Psoas muscle (tissue), 8 donors: ENCODE measurements around the gene MED15. TPM values are rescaled to one million over a fixed set of nuclear protein-coding genes. Genes with fewer than 3 reads are reported as not detected.
A peak's percentile ranks its signal among the peaks of the same experiment; 100 is the strongest.

ENCODE experiments used
- ATAC-seq, 4 donors: fragments of 200-7000 bp; cut with Tn5 transposase; one replicate each; pipeline ENCODE4 v1.9.1; 2020; ENCODE audit warnings: moderate library complexity in 3 of 4, mild to moderate bottlenecking in 2 of 4
- DNase-seq, 2 donors: peaks; one replicate each; pipeline ENCODE4 v3.0.0-alpha.2; 2020
- H3K27ac ChIP-seq: fragments of 200-600 bp; one replicate; pipeline ENCODE4 v1.8.0; 2022
- H3K27me3 ChIP-seq, 3 donors: fragments of 200-600 bp in 1 of 3; one replicate each; pipeline versions ENCODE4 v1.6.1 to v1.8.0; 2013 to 2022; ENCODE audit warnings: low read length in 2 of 3, mild to moderate bottlenecking in 2 of 3, moderate library complexity in 1 of 3; ENCODE audit not compliant: insufficient read depth in 3 of 3
- H3K36me3 ChIP-seq, 2 donors: fragments of 200-600 bp in 1 of 2; one replicate each; pipeline versions ENCODE4 v1.6.1 to v1.8.0; 2013 to 2022; ENCODE audit warnings: low read depth in 1 of 2, mild to moderate bottlenecking in 1 of 2, moderate library complexity in 1 of 2; ENCODE audit not compliant: insufficient read depth in 1 of 2
- H3K4me1 ChIP-seq: fragments of 200-600 bp; one replicate; pipeline ENCODE4 v1.8.0; 2022
- H3K4me3 ChIP-seq: fragments of 200-600 bp; one replicate; pipeline ENCODE4 v1.8.0; 2022; ENCODE audit warnings: mild to moderate bottlenecking
- H3K9me3 ChIP-seq: fragments of 200-600 bp; one replicate; pipeline ENCODE4 v1.8.0; 2022
- WGBS, 3 donors: extraction: QIAGEN DNeasy Blood & Tissue Kit; methylation state at CpG; one replicate each; pipeline versions ENCODE4 v1.1.6 to v1.1.7; 2013; 5-methylcytosine and 5-hydroxymethylcytosine counted together
- intact Hi-C, 2 donors: fragments of 100-400 bp; cut with DNase I; formaldehyde crosslinking; loops; one replicate each; pipeline versions ENCODE4 v1.11.0 to v1.14.2; 2022
- polyA plus RNA-seq, 3 donors: library from polyadenylated mRNA; stranded (reverse); fragments of 200-250 nt; gene quantifications; one replicate each; pipeline ENCODE4 v1.2.3, GENCODE V29; 2013
- total RNA-seq, 4 donors: library from RNA; stranded (reverse); fragmentation: NEBNext Ultra II Directional in 2 of 4; extraction: Animal tissue kit (Norgen Biotek cat#: 25700) in 2 of 4; gene quantifications; one replicate each; pipeline versions ENCODE4 v1.2.1 to v1.2.4, GENCODE V29; 2021 to 2023
- TF ChIP-seq, protein P1 (sequence below): fragments of 200-600 bp; IDR thresholded peaks from one replicate; pipeline ENCODE4 v1.8.0; 2022; ENCODE audit warnings: antibody characterized with exemption
- donor health status: healthy with polysubstance abuse.
- donor health status: DM: no; HTN: no; CAD: no; lungs with moderate emphysema.
- donor health status: Bipolar disorder and iron deficiency.
- donor health status: healthy.
- donor health status: DM: yes; HTN: yes; CAD: no.
- donor health status: DM: no; HTN: no; CAD: no.
- donor health status: DM: no; HTN: no; CAD: no.
- donor health status: DM: yes; HTN: yes; CAD: no.

MED15 gene
- total and polyA plus RNA-seq, 7 donors: 33.8 to 94.8 (median 59.7) TPM

DNA sequence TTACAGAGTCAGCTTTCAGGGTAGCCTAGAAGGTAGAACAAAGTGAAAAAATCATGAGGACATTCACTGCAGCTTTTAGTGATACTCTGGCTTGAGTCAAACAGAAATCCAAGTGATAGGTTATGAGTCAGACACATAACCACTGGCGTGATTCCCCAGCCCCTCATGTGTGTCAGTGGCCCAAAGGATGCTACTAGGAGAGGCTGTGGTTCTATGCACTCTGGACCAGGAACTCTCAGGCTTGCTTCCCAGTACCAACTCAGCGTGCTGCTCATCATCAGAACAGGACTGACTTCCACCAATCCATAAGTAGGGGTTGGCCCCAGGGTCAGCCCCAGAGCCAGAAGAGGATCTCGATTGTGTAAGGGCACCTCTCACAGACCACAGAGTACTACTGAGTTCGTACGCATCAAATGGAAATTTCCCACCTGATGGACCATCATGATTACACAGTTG is 116.8 kb downstream of the MED15 start:
- TF ChIP-seq, protein P1, sequence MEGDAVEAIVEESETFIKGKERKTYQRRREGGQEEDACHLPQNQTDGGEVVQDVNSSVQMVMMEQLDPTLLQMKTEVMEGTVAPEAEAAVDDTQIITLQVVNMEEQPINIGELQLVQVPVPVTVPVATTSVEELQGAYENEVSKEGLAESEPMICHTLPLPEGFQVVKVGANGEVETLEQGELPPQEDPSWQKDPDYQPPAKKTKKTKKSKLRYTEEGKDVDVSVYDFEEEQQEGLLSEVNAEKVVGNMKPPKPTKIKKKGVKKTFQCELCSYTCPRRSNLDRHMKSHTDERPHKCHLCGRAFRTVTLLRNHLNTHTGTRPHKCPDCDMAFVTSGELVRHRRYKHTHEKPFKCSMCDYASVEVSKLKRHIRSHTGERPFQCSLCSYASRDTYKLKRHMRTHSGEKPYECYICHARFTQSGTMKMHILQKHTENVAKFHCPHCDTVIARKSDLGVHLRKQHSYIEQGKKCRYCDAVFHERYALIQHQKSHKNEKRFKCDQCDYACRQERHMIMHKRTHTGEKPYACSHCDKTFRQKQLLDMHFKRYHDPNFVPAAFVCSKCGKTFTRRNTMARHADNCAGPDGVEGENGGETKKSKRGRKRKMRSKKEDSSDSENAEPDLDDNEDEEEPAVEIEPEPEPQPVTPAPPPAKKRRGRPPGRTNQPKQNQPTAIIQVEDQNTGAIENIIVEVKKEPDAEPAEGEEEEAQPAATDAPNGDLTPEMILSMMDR: no peak
- intact Hi-C loops: no loop called here
- WGBS, 3 donors: 70 to 87% (median 74%) methylated on average over 5 of the region's 5 CpGs
- ATAC-seq (no peak), DNase-seq (peak in 1 of 2 donors; percentile 12)
- H3K27ac ChIP-seq: no peak overlapping the region
- no peaks in the 10 kb centered on the region for H3K27me3 ChIP-seq
- no peaks in the 10 kb centered on the region for H3K9me3 ChIP-seq
- no peaks in the 10 kb centered on the region for H3K36me3 ChIP-seq
- no peak overlapping the region for H3K4me3 ChIP-seq
- H3K4me1 ChIP-seq: no peaks in the 10 kb centered on the region

DNA sequence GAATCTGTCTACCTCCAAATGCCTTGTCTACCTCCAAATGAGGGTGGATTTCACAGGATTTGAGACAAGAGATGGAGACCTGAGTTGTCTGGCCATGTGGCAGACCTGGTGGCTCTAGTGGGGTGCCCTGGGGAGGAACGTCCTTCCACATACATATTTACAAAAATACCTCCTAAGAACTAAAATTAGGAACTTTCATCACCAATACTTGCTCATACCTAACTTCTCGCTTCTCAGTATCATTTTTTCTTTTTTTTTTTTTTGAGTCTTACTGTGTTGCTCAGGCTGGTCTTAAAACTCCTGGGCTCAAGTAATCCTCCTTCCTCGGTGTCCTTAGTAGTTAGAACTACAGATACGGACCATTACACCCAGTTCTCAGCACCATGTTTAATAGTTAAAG is 117.9 kb downstream of the MED15 start:
- 78 to 87% (median 80%) methylated on average over 4 of the region's 4 CpGs for WGBS, 3 donors
- no peak for ATAC-seq
- Histone ChIP-seq H3K27ac (no peak overlapping the region), H3K4me3 (no peak overlapping the region), H3K36me3 (no peaks in the 10 kb centered on the region), H3K4me1 (no peaks in the 10 kb centered on the region), H3K27me3 (no peaks in the 10 kb centered on the region), H3K9me3 (no peaks in the 10 kb centered on the region)
- TF ChIP-seq, protein P1: no peak
- DNase-seq: no peak
- intact Hi-C loops: no loop called here

DNA sequence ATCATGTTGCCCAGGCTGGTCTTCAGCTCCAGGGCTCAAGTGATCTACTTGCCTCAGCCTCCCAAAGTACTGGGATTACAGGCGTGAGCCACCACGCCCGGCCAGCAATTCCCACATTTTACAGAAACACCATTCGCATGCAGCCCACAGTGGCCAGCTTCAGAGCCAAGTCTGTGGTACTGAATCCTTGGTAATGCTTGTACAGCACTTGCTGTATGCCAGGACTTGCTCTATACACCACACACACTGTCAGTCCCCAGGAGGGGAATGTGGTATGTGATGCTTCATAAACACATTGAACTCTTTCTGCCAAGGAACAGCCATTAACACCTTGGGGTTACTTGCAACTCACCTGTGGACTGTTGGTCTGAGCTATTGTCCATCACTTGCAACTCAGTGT is 119.4 kb downstream of the MED15 start:
- WGBS, 3 donors: 92 to 97% (median 92%) methylated on average over 4 of the region's 4 CpGs
- no peak overlapping the region for H3K27ac ChIP-seq
- no peaks in the 10 kb centered on the region for H3K27me3 ChIP-seq
- no peaks in the 10 kb centered on the region for H3K4me1 ChIP-seq
- DNase-seq: no peak
- TF ChIP-seq, protein P1: no peak
- H3K36me3 ChIP-seq: no peaks in the 10 kb centered on the region
- ATAC-seq: no peak
- no peak overlapping the region for H3K4me3 ChIP-seq
- intact Hi-C loops: no loop called here
- H3K9me3 ChIP-seq: no peaks in the 10 kb centered on the region

DNA sequence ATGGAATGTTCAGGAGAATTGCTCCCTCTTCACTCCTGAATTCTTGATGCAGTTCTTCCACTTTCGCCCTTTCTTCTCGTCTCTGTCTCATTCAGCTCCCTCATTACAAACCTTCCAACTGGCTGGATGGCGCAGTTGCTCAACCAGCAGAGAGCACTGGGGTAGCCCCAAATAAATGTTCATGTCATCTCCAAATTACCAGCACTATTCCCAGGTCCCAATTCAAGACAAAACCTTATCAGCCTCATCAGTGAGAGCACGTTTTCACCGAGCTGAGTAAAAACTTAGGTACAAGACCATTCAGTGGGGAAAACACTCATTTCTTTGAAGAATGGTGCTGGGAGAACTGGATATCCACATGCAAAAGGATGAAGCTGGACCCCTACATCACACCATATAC is 120.0 kb downstream of the MED15 start:
- Histone ChIP-seq H3K4me3 (no peak overlapping the region), H3K36me3 (no peaks in the 10 kb centered on the region), H3K4me1 (no peaks in the 10 kb centered on the region), H3K27ac (no peak overlapping the region), H3K27me3 (no peaks in the 10 kb centered on the region), H3K9me3 (no peaks in the 10 kb centered on the region)
- ATAC-seq (no peak), DNase-seq (no peak)
- TF ChIP-seq, protein P1: no peak
- WGBS, 3 donors: 87 to 93% (median 91%) methylated on average over 5 of the region's 5 CpGs
- intact Hi-C loops: no loop called here
